GM19043 (cell line): ENCODE results near the gene TOR1AIP2.

Experiments used
- ATAC-seq: cut with Tn5 transposase; IDR thresholded peaks from one replicate; pipeline ENCODE4 v1.9.1; 2021; ENCODE audit warnings: low read depth; ENCODE audit not compliant: unreplicated experiment

Gene TOR1AIP2

GRCh38 chr1:179877586-179878265, at the start of gene TOR1AIP2:
TSS of gene TOR1AIP2 (minus strand) at chr1:179877803. CDS start at chr1:179852665, 25,138 bp downstream.
- peak; percentile 72 for ATAC-seq

GRCh38 chr1:179926850-179927205, 49.2 kb upstream of the TOR1AIP2 start:
- no peak for ATAC-seq

GRCh38 chr1:179925922-179926849, 48.6 kb upstream of the TOR1AIP2 start:
- no peak for ATAC-seq

- no peak for ATAC-seq
These were observed 47.7 kb upstream of the TOR1AIP2 start for GRCh38 chr1:179925302-179925701.

GRCh38 chr1:179924268-179924667, 46.7 kb upstream of the TOR1AIP2 start:
- no peak for ATAC-seq

GRCh38 chr1:179923029-179923428, 45.4 kb upstream of the TOR1AIP2 start:
- no peak for ATAC-seq

- no peak for ATAC-seq
These were observed 44.6 kb upstream of the TOR1AIP2 start for GRCh38 chr1:179921981-179922872.

- ATAC-seq: no peak
These were observed 43.9 kb upstream of the TOR1AIP2 start for GRCh38 chr1:179921472-179921871.

- ATAC-seq: no peak
These were observed 40.2 kb upstream of the TOR1AIP2 start for GRCh38 chr1:179917601-179918429.

- no peak for ATAC-seq
These were observed 34.2 kb upstream of the TOR1AIP2 start for GRCh38 chr1:179911812-179912211.

GRCh38 chr1:179910934-179911333, 33.3 kb upstream of the TOR1AIP2 start:
- no peak for ATAC-seq

GRCh38 chr1:179889589-179889988, 12.0 kb upstream of the TOR1AIP2 start:
- no peak for ATAC-seq

- no peak for ATAC-seq
These were observed 10.5 kb upstream of the TOR1AIP2 start for GRCh38 chr1:179888071-179888470.

- ATAC-seq: peak; percentile 24
These were observed 6.1 kb upstream of the TOR1AIP2 start for GRCh38 chr1:179883745-179884138.

GRCh38 chr1:179883040-179883744, 5.6 kb upstream of the TOR1AIP2 start:
- ATAC-seq: peak; percentile 5

- peak; percentile 60 for ATAC-seq
These were observed 4.8 kb upstream of the TOR1AIP2 start, which contains the start of gene TOR1AIP1 for GRCh38 chr1:179882253-179883039. TSS of gene TOR1AIP1 (plus strand) at chr1:179882285. CDS start at chr1:179882503, 218 bp downstream.

- ATAC-seq: no peak
These were observed 4.1 kb upstream of the TOR1AIP2 start for GRCh38 chr1:179881642-179882252.

GRCh38 chr1:179879797-179880196, 2.2 kb upstream of the TOR1AIP2 start:
- no peak for ATAC-seq
